ENCODE measurements around the gene SLC34A1. TPM values are rescaled to one million over a fixed set of nuclear protein-coding genes. Genes with fewer than 3 reads are reported as not detected.
A peak's percentile ranks its signal among the peaks of the same experiment; 100 is the strongest.

Gene SLC34A1
- total and polyA plus RNA-seq, 2 donors (not counting 1 experiment from before 2014, with no cell fraction given), result 0.06 TPM; not detected in 1

- Histone ChIP-seq H3K4me2 (replicated peaks; ENCODE audit: low read depth, low read length, poor library complexity, severe bottlenecking) (peak overlapping the region; percentile 86), H3K9ac (ENCODE audit: low read length) (peak overlapping the region; percentile 64), H2AFZ (ENCODE audit: insufficient read depth, low read depth, low read length, poor library complexity, severe bottlenecking) (peak overlapping the region; percentile 95), H3K4me3 (ENCODE audit: control extremely low read depth in 1 of 5, extremely low read depth in 1 of 5, insufficient read depth in 1 of 5, low read depth in 2 of 5, low read length in 4 of 5) (peak overlapping the region; percentile 28 to 74 (median 61)), H3K79me2 (ENCODE audit: control insufficient read depth, insufficient read depth, low read length) (peaks cover 35% of the 10 kb centered on the region), H3K4me1 (ENCODE audit: control insufficient read depth in 2 of 2, insufficient read depth in 2 of 2, low read length in 2 of 2) (peaks cover 40 to 42% of the 10 kb centered on the region in 2 donors), H3K36me3 (replicated peaks in 1 of 2; ENCODE audit: control extremely low read depth in 1 of 2, control insufficient read depth in 1 of 2, extremely low read depth in 1 of 2, insufficient read depth in 2 of 2, low read length in 1 of 2) (peaks cover 0 to 18% of the 10 kb centered on the region in 2 experiments), H3K27ac (ENCODE audit: low read length in 2 of 2) (peak overlapping the region; percentile 82 to 88), H3K9me3 (ENCODE audit: control extremely low read depth in 1 of 3, control insufficient read depth in 2 of 3, insufficient read depth in 1 of 3, low read length in 2 of 3) (no peaks in the 10 kb centered on the region), H3K27me3 (replicated peaks in 1 of 4; ENCODE audit: control extremely low read depth in 1 of 4, control insufficient read depth in 3 of 4, insufficient read depth in 4 of 4, low read length in 3 of 4) (no peaks in the 10 kb centered on the region), H4K20me1 (ENCODE audit: control insufficient read depth, insufficient read depth, low read length, poor library complexity, severe bottlenecking) (peaks cover 34% of the 10 kb centered on the region)
- no peaks in the 10 kb centered on the region for H3K9me3 Mint-ChIP-seq (ENCODE audit: insufficient read depth)
- peaks cover 42% of the 10 kb centered on the region for H3K4me1 Mint-ChIP-seq
- H3K4me3 Mint-ChIP-seq, result peak overlapping the region; percentile 93
- H3K27ac Mint-ChIP-seq, result peak overlapping the region; percentile 97
- POLR2A ChIA-PET, result interaction anchor here (0.7 to 2.6 kb wide), 6 partner anchors 14 to 85 kb away, joined by 3 to 34 read pairs (median 6); partner anchors contain the start of gene PRR7
- WGBS (ENCODE audit: insufficient coverage), result 46% methylated on average over 11 of the region's 13 CpGs
- CTCF ChIA-PET, result interaction anchor here (1.0 to 12.4 kb wide), 5 partner anchors 8 to 35 kb away, joined by 3 to 152 read pairs (median 137); partner anchors contain the start of gene PRR7
- DNase-seq, result peak; percentile 53
- no peak for ATAC-seq (ENCODE audit: low read depth)
- no peak for TF ChIP-seq CTCF (IDR thresholded peaks at IDR 0.05)
- TF ChIP-seq EZH2 (IDR thresholded peaks at IDR 0.05; ENCODE audit: borderline replicate concordance, insufficient read depth, low read depth, low read length, poor library complexity, severe bottlenecking), result no peak
- H3K27me3 Mint-ChIP-seq, result no peaks in the 10 kb centered on the region
- intact Hi-C loops (cut with micrococcal nuclease), result loop anchor here (5.0 kb wide), 1 partner anchor 883 kb away; no protein-coding TSS in a partner anchor
These were observed 41.1 kb downstream of the SLC34A1 start for GRCh38 chr5:177425196-177425800.
